GM19372 (cell line): ENCODE results near the gene DNAH9.

Experiments used
- ATAC-seq: cut with Tn5 transposase; IDR thresholded peaks from one replicate; pipeline ENCODE4 v1.9.1; 2021; ENCODE audit warnings: mild to moderate bottlenecking, low read depth, moderate library complexity; ENCODE audit not compliant: unreplicated experiment

Gene DNAH9

GRCh38 chr17:11643851-11644250, 45.6 kb downstream of the DNAH9 start:
- ATAC-seq = no peak

GRCh38 chr17:11644265-11645212, 46.3 kb downstream of the DNAH9 start:
- no peak for ATAC-seq

DNA sequence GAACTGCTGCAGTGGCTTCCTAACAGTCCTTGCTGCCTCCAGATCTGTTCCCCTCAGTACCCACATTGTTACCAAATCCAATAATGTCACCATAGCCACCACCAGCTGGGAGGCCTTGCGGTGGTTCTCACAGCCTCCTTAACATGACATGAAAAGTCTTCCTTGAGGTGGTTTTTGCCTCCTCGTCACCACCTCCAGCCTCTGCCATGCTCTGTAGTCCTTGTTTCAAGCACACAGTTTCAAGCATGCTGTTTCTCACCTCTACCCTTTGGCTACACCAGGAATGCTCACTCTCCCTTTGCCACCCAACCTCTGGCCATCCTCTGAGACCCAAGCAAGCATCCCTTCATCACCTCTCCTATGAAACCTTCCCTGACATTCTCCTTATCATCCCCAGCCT, 47.2 kb downstream of the DNAH9 start:
- no peak for ATAC-seq

DNA sequence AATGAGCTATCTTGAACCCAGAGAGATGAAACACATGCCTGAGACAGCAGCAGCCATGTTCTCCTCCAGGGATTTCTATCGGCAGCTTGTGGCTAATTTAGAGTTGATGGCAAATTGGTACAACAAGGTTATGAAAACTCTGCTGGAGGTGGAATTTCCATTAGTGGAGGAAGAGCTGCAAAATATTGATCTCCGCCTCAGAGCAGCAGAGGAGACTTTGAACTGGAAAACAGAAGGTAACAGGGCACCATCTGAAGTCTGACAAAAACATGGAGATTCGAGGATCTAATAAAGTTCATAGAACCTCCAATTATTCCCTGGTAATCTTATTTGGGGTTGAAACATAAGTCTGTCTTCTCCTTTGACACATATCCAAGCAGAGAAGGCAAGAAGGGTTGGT, 52.8 kb downstream of the DNAH9 start:
- ATAC-seq = no peak

DNA sequence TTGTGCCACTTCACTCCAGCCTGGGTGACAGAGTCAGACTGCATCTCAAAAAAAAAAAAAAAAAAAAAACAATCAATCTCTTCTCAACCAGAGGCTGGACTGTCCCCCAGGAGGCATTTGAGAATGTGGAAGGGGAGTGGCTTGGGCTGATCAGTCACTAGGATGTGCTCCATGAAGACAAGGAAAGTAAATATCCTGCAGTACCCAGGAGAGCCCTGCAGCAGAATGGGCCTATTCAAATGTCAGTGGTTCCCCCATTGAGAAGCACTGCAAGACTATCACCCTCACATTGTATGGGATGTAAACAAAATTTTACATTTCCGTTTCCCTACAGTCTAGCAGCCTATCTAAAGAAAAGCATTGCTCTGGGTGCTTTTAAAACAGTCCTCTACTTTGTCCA, 70.3 kb downstream of the DNAH9 start:
- ATAC-seq = no peak

- ATAC-seq = no peak
Measured at GRCh38 chr17:11671126-11671525, 72.9 kb downstream of the DNAH9 start.

DNA sequence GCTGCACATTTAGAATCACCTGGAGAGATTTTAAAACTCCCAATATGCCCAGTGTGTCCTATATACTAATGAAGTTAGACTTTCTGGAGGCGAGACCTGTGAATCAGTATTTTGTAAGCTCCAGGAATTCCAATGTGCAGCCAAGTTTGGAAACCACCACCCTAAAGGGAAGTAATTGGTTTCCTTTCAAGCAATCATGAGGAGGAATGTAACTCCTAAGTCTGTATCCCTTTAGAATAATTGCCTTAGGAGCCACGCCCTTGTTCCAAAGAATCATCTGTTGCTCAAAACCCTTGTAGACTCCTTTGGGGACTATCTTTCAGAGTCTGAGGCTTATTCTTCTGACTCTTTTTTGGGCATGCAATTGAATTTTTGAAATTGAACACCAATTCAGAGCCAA, 84.4 kb downstream of the DNAH9 start:
- ATAC-seq = no peak

DNA sequence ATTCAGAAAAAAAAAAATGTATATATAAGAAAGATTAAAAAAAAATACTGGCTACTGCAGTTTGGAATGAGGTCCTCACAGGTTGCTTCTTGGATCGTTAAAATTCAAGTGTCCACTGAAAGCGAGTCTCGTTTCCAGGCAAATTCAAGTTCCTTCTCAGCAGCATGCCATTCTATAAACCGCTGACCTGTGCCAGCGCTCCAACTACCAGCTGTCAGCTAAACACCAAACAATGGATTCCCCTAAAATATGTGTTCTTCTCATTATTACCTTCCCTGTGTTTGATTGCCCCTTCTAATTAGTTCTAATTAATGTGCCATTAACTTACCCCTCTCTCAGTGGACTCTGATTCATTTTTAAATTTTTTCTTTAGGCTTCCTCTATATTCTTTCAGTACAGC, 92.4 kb downstream of the DNAH9 start:
- ATAC-seq = no peak

DNA sequence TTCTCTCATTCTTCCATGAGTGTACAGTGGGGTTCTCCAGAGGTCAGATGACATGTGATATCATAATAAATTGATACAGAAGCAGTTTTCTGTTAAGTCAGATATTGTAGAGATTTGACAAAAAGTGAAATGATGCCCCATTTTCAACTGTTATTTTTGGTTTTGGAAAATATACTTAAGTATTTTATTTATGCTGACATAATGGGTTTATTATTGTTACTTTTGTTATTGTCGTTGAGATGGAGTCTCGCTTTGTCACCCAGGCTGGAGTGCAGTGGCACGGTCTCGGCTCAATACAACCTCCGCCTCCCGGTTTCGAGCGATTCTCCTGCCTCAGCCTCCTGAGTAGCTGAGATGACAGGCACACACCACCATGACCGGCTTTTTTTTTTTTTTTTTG, 94.4 kb downstream of the DNAH9 start:
- no peak for ATAC-seq

- ATAC-seq = no peak
Measured at GRCh38 chr17:11693284-11693683, 95.0 kb downstream of the DNAH9 start.

DNA sequence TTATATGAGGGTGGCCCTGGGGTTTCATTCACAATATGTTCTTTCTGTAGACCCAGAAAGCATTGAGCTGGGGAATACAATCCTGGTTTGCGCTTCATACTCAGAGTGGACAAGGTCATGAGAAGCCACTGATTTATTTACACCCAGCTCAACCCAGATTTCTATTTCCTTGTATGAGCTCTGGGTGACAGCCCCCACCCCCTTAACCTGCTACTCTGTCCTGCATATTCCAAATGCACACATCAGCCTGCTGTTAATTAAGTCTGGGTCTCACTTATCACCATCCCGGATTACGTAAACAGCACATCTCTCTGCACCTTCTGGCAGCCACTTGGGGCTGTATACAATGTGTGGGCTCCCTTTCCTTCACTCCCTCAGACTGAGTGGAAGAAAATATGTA, 102.4 kb downstream of the DNAH9 start:
- no peak for ATAC-seq

GRCh38 chr17:11701911-11702310, 103.6 kb downstream of the DNAH9 start:
- no peak for ATAC-seq

DNA sequence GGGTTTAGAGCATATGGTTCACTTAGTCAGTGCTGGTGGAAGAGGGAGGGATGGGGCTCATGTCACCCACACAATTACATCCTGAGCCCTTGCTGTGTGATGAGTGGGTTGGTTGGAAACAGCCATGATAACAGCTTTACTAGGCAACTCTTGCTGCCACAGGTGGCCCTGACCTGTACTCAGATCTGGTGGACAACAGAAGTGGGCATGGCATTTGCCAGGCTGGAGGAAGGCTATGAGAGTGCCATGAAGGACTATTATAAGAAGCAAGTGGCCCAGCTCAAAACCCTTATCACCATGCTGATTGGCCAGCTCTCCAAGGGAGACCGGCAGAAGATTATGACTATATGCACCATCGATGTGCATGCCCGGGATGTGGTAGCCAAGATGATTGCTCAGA, 105.8 kb downstream of the DNAH9 start:
- no peak for ATAC-seq

- no peak for ATAC-seq
Measured at GRCh38 chr17:11705111-11705510, 106.8 kb downstream of the DNAH9 start.

GRCh38 chr17:11707586-11707985, 109.3 kb downstream of the DNAH9 start:
- no peak for ATAC-seq

DNA sequence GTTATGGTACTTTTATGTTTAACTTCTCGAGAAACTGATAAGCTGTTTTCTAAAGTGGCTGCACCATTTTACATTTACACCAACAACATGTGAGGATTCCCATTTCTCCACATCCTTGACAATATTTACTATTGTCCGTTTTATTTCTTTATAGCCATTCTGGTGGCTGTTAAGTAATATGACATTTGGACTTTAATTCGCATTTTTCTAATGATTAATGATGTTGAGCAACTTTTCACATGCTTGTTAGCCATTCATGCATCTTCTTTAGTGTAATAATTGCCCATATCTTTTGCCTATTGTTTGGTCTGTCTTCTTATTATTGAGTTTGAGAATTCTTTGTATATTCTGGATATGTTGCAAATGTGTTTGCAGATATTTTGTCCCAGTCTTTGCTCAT, 114.2 kb downstream of the DNAH9 start:
- no peak for ATAC-seq

DNA sequence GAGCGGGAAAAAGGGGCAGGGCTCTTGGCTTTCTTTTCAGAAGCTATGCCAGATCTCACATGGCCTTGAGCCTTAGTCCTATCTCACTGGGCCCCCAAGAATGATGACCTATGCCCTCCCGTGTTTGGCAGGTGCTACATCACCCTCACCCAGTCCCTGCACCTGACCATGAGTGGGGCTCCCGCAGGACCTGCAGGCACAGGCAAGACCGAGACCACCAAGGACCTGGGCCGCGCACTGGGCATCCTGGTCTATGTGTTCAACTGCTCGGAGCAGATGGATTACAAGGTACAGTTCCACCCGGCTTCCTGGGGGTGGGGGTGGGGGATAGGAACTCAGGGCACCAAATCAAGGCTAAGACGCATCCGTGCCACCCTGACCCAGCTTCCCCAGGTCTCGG, 120.9 kb downstream of the DNAH9 start:
- ATAC-seq = no peak

DNA sequence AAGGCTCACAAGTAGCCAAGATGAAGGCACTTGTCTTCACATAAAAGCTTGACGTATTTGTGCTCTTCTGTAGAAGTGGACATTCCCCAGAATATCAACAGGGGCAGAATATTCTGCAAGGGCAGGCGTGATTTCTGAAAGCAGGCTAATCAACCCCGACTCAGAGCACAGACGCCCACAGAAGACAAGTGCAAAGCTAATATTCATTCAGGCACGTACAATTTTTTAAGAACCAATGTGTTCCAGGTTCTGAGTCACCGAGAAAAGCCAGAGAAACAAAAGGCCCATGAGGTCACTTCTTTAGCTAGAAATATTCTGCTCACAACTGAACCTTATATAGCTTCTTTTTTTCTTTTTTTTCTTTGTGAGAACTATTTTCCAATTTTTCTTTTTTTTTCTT, 121.6 kb downstream of the DNAH9 start:
- ATAC-seq = no peak

GRCh38 chr17:11720816-11721215, 122.5 kb downstream of the DNAH9 start:
- ATAC-seq = no peak

DNA sequence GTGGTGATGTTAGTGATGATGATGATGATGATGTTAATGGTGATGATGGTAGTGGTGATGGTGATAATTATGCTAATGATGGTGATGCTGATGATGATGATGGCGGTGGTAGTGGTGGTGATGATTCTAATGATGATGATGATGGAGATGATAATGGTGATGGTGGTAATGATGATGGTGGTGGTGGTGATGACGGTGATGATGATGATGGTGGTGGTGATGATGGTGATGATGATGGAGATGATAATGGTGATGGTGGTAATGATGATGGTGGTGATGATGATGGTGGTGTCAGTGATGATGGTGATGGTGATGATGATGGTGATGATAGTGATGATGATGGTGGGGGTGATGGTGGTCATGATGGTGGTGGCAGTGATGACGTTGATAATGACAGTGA, 132.5 kb downstream of the DNAH9 start:
- ATAC-seq = no peak

DNA sequence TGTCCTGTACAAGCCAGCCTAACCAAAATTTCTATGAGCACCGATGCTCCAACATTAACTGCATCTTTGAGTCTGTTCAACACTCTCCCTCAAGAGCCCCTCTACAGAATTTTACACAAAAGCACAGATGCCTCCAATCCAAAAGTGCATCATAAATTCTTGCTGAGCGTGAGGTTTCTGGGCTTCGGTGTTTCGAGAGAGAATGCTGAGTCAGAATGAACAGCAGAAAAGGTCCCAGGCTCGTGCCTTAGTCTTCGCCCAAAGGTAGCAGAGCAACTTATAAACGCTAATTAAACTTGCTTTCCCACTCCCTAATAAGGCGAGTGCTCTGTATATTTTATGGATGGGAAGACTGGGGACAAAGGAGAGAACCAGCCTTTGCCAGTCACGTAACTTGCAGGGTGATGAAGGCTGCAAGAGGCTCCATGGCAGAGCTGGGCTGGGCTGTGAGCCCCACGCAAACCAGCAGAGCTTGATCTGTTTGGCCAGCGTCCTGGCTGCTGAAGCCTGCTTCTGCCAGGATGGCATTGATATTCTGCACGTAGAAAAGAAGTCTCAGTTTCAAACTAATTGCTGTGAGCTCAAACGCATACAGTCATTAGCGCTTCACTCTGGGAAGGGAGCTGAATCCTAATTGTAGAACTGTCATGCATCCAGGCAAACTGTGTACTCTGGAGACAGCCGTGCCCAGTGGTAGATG, 138.5 kb downstream of the DNAH9 start:
- no peak for ATAC-seq

GRCh38 chr17:11737313-11737679, 139.0 kb downstream of the DNAH9 start:
- no peak for ATAC-seq
